ENCODE results near the gene ADGRD2.

GRCh38 chr9:124442379-124442778 lies 7.9 kb upstream of the ADGRD2 start:
- TF ChIP-seq CTCF (IDR thresholded peaks at IDR 0.05 in 2 of 3, conservative IDR thresholded peaks at IDR 0.05 in 1 of 3; ENCODE audit: borderline replicate concordance in 1 of 3, insufficient read depth in 1 of 3, low read depth in 2 of 3, low read length in 2 of 3) (no peak), POLR2AphosphoS5 (IDR thresholded peaks at IDR 0.05; ENCODE audit: low read depth, low read length) (no peak), CEBPB (IDR thresholded peaks at IDR 0.05; ENCODE audit: low read depth) (no peak), POLR2A (IDR thresholded peaks at IDR 0.05; ENCODE audit: borderline replicate concordance, extremely low read depth, insufficient read depth, insufficient read length) (no peak), ATF3 (IDR thresholded peaks at IDR 0.05) (no peak), MAX (IDR thresholded peaks at IDR 0.05) (no peak), CBX3 (IDR thresholded peaks at IDR 0.05; ENCODE audit: low read depth) (no peak), ZNF274 (IDR thresholded peaks at IDR 0.05; ENCODE audit: low read depth, low read length) (no peak)

Measured in HCT116 (cell line).